ENCODE data around the gene TTC3. TPM values are rescaled to one million over a fixed set of nuclear protein-coding genes. Genes with fewer than 3 reads are reported as not detected.

The TTC3 gene
- total RNA-seq, 6 experiments from 2014 or later = 46.7 to 68.7 (median 54.2) TPM

GRCh38 chr21:37145635-37146111 lies 72.6 kb downstream of the TTC3 start:
- no peaks in the 10 kb centered on the region for H3K9me3 ChIP-seq
- no peak overlapping the region for H3K4me3 ChIP-seq
- no peaks in the 10 kb centered on the region for H3K4me1 ChIP-seq
- H3K36me3 ChIP-seq = peaks cover 0 to 25% (median 2%) of the 10 kb centered on the region in 4 donors
- DNase-seq (no peak), ATAC-seq (no peak)
- intact Hi-C loops (cut with DNase I) = no loop called here
- H3K27me3 ChIP-seq = no peaks in the 10 kb centered on the region
- 83% methylated on average over 4 of the region's 4 CpGs for WGBS (ENCODE audit: insufficient coverage, low coverage, low lambda C conversion rate, missing lambda C conversion rate)
- TF ChIP-seq CTCF (IDR thresholded peaks at IDR 0.05) (no peak), POLR2A (IDR thresholded peaks at IDR 0.05) (no peak)
- H3K27ac ChIP-seq = no peak overlapping the region

- Histone ChIP-seq H3K9me3 (no peaks in the 10 kb centered on the region), H3K4me1 (no peaks in the 10 kb centered on the region), H3K36me3 (peaks cover 0 to 25% (median 2%) of the 10 kb centered on the region in 4 donors), H3K27ac (no peak overlapping the region), H3K4me3 (no peak overlapping the region), H3K27me3 (no peaks in the 10 kb centered on the region)
- WGBS (ENCODE audit: insufficient coverage, low coverage, low lambda C conversion rate, missing lambda C conversion rate) = 64% methylated on average over 7 of the region's 8 CpGs
- intact Hi-C loops (cut with DNase I) = no loop called here
- DNase-seq (no peak), ATAC-seq (no peak)
- no peak for TF ChIP-seq POLR2A (IDR thresholded peaks at IDR 0.05)
- no peak for TF ChIP-seq CTCF (IDR thresholded peaks at IDR 0.05)
Observed at GRCh38 chr21:37146320-37147235, 73.5 kb downstream of the TTC3 start.

- Histone ChIP-seq H3K36me3 (peaks cover 0 to 21% (median 2%) of the 10 kb centered on the region in 4 donors), H3K9me3 (no peaks in the 10 kb centered on the region), H3K27me3 (no peaks in the 10 kb centered on the region), H3K4me3 (no peak overlapping the region), H3K4me1 (peaks cover 0 to 12% (median 3%) of the 10 kb centered on the region in 4 donors), H3K27ac (no peak overlapping the region)
- intact Hi-C loops (cut with DNase I) = no loop called here
- TF ChIP-seq CTCF (IDR thresholded peaks at IDR 0.05) (no peak), POLR2A (IDR thresholded peaks at IDR 0.05) (no peak)
- no peak for DNase-seq
- ATAC-seq = no peak
Observed at GRCh38 chr21:37149411-37149810, 76.4 kb downstream of the TTC3 start.

GRCh38 chr21:37153196-37153934 lies 80.3 kb downstream of the TTC3 start:
- H3K27me3 ChIP-seq = no peaks in the 10 kb centered on the region
- no peak for TF ChIP-seq CTCF (IDR thresholded peaks at IDR 0.05)
- TF ChIP-seq POLR2A (IDR thresholded peaks at IDR 0.05) = no peak
- peaks cover 0 to 14% (median under 1%) of the 10 kb centered on the region in 4 donors for H3K36me3 ChIP-seq
- peak in 1 of 4 donors; percentile 27 for ATAC-seq
- H3K9me3 ChIP-seq = no peaks in the 10 kb centered on the region
- 83% methylated on average over 4 of the region's 4 CpGs for WGBS (ENCODE audit: insufficient coverage, low coverage, low lambda C conversion rate, missing lambda C conversion rate)
- H3K4me3 ChIP-seq = no peak overlapping the region
- peak overlapping the region in 1 of 3 donors; percentile 69 for H3K27ac ChIP-seq
- DNase-seq = no peak
- peaks cover 0 to 13% (median 3%) of the 10 kb centered on the region in 4 donors for H3K4me1 ChIP-seq
- intact Hi-C loops (cut with DNase I) = no loop called here

Data from right lobe of liver (tissue), 6 donors.